HuH-7.5 (cell line): ENCODE results near the gene TSPAN14.
"Not testable (repeated sequence)": the region's sequence is repeated elsewhere in the genome, so short reads cannot be mapped to it uniquely, and the experiment has no call there.

Experiments
- DNase-seq: peaks from one replicate; pipeline ENCODE4 v3.0.0; 2011; ENCODE audit warnings: low spot score

Gene TSPAN14

DNA sequence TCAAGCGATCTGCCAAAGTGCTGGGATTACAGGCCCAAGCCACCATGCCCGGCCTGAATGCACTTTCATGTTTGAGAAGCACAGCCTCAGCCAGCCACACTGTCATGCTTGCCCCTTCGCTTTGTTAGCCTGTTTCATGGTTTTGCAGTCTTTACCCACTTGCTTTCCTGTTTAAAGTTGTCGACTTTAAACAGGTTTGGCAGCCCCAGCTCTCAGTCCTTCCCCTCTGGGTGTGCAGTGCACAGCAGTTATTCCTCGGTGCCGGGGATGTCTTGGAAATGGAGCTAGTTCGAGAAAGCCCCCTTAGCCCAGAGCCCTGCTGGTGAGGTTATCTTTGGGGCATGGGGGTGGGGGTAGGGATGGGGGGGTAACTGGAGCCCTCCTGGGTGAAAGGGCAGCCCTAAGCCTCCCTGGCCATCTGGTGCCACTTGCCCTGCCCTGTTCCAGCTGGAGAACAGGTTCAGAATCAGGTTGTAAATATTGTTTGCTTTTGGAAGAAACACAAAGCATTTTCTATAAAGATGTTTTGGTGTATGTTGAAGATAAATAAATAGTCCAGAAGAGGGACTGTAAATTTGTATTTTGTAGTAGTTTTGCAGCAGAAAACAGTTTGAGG lies 14.8 kb downstream of the TSPAN14 start:
- no peak for DNase-seq

DNA sequence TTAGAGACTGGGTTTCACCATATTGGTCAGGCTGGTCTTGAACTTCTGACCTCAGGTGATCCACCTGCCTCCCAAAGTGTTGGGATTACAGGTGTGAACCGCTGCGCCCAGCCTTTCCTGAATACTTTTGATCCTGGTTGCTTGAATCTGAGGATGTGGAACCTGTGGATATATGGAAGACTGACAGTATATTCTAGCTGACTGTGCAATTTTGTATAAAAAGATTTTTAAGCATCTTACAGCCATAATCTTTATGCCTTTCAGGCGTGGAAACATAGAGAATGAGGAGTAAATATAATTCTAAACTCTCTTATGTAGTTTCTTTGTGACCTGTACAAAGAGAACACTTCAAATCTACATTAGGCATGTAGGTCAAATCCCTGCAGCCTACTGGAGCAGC lies 16.2 kb downstream of the TSPAN14 start:
- no peak for DNase-seq

DNA sequence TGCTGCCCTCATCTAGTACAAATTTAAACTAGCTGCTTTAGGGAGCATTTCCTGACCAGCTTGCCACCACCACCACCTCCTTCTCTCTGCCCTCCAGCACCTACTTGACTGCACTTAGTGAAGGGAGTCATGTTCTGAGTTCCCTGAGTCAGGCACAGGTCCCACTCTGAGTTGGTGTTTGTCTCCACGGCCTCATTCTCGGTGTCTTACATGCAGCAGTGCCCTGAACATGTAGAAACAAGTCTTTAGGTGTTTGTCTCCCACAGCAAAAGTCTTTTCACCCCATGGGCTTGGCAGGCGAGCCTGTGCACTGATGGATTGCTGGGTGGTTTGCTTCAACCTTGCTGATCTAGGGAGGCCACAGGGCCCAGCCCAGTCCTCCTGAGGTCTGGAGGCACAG lies 16.9 kb downstream of the TSPAN14 start:
- no peak for DNase-seq

- no peak for DNase-seq
These were observed 17.7 kb downstream of the TSPAN14 start for GRCh38 chr10:80471715-80472233.

GRCh38 chr10:80472234-80473095 lies 18.4 kb downstream of the TSPAN14 start:
- DNase-seq: no peak

GRCh38 chr10:80473096-80473657 lies 19.1 kb downstream of the TSPAN14 start:
- DNase-seq: no peak

DNA sequence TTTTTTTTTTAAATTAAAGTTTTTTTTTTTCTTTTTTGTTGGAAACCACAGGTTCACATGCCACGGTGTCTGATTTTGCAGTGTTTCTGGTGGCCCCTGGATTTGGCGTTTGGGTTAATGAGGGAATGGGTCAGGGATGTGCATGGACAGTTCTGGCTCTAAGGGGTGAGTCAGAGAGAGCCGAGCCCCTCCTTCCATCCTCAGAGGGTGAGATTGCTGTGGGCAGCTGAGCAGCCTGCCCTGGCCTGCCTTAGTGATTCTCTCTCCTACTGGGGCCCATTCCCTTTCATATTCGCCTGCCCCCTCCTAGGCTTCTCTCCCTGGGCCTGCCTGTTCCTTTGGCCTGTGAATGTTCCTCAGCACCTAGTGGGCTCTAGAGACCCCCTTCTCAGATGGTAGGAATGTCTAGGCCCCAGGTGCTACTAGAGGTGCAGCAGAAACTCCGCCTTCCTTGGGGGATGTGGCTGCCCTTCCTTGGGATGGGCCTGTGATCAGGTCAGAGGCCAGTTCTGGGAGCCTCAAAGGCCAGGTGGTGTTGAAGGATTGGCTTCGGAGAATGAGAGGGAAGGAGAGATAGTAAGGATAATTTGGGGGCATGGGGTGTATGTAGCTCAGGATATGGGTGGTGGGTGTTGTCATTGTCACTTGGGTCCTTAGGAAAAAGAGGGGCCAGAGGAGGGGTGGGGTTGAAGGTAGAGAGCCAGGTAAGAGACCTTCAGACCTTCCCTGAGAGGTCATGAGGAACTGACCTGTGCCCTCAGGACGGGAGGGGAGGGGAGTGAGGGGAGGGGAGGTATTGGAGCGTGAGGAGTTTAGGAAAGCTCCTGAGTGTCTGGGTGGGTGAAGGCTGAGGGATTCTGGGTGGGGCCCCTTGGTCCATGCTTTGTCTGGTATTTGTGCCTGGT lies 19.8 kb downstream of the TSPAN14 start:
- DNase-seq: no peak

GRCh38 chr10:80474597-80474910 lies 20.4 kb downstream of the TSPAN14 start:
- DNase-seq: no peak

- no peak for DNase-seq
These were observed 20.8 kb downstream of the TSPAN14 start for GRCh38 chr10:80474941-80475340.

GRCh38 chr10:80475641-80476040 lies 21.5 kb downstream of the TSPAN14 start:
- DNase-seq: not testable (repeated sequence)

- no peak for DNase-seq
These were observed 22.6 kb downstream of the TSPAN14 start for GRCh38 chr10:80476685-80477084.

- DNase-seq: no peak
These were observed 23.7 kb downstream of the TSPAN14 start for GRCh38 chr10:80477813-80478212.

GRCh38 chr10:80480373-80480772 lies 26.3 kb downstream of the TSPAN14 start:
- DNase-seq: not testable (repeated sequence)

DNA sequence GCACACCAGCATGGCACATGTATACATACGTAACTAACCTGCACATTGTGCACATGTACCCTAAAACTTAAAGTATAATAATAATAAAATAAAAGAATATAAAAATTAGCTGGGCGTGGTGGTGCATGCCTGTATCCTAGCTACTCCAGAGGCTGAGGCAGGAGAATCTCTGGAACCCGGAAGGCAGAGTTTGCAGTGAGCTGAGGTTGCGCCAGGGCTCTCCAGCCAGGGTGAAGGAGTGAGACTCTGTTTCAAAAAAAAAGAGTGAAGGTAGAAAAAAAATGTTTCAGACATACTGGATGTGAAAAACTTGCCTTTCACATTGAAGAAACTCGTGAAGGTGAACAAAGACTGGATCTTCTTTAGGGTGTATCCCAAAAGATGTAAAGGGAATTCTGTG lies 26.7 kb downstream of the TSPAN14 start:
- no peak for DNase-seq

GRCh38 chr10:80484243-80484642 lies 30.1 kb downstream of the TSPAN14 start:
- no peak for DNase-seq

DNA sequence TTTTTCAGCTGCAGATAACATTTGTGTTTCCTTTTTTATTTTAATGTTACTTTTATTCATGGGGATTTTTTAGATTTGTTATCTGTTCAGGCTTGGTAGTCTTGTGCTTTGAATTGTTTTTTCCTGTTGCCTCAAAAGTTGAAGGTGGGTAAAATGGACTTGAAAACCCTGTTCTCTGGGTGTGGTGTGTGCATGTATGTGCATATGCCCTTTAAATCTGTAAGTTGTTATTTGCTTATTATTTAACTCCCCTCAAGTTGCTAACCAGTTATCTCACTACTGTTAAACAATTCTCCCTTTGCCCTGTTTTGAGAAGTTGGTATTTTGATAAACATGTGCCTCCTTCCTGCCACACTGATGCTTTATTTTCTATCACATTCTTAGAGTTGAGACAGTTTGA lies 30.6 kb downstream of the TSPAN14 start:
- no peak for DNase-seq

- DNase-seq: no peak
These were observed 31.2 kb downstream of the TSPAN14 start for GRCh38 chr10:80485076-80485945.

DNA sequence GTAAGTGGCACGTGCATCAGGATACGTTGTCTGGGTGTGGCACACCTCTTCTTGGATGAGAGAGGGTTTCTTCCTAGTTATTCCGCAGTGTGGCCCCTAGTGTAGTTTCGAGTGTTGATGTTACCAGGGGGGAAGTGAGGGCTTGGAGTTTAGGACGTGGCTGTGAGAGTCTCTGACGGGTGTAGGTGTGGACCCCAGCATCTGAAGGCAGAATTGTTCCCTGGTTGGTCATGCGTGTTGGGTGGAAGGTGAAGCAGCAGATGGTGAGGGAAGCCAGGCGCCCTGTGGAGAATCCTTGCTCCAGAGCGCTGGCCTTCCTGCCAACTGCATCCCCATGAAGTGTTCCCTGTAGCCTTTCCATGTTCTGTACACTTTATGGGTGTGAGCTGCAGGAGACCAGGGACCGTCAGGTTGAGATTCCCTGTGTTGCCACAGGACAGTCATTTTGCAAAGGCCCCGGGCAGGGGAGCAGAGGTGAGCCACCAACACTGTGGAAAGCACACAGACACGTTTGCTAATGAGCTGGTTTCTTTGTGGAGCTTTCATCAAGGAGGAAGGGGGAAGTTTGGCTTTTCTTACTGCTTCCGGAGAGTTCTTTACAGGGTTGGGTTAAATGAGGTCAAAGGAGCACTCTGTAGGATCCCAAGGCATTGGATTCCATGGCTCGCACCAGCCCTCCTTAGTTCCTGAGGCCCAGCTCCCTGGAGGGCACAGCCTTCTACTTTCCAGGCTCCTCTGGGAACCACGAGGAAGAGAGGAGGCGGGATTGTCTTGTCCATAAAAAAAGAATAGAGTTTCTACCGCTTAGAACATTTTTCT lies 32.0 kb downstream of the TSPAN14 start:
- DNase-seq: no peak

DNA sequence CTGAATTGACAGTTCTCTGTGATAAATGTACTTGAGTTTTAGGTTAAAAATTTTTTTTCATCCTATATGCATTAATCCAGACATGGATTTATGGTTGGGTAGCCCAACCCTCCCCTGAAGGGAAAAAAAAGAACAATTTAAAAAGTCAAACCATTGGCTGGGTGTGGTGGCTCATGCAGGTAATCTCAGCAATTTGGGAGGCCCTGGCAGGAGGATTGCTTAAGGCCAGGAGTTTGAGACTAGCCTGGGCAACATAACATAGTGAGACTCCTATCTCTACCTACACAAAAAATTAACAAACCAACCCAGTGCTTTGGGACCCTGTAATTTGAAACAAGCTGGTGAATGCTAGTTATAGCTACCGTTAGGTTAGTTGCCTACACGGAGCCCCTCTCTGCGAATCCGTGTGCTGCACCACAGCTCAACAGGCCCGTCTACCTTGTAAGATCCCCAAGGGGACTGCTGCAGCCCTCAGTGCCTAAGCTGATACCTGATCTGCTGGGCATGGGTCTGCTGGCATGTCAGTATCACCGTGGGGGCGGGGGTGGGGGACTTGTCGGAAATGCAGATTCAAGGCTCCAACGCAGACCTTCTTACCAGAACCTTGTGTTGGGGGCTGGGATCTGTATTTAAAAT lies 32.8 kb downstream of the TSPAN14 start:
- DNase-seq: no peak

DNA sequence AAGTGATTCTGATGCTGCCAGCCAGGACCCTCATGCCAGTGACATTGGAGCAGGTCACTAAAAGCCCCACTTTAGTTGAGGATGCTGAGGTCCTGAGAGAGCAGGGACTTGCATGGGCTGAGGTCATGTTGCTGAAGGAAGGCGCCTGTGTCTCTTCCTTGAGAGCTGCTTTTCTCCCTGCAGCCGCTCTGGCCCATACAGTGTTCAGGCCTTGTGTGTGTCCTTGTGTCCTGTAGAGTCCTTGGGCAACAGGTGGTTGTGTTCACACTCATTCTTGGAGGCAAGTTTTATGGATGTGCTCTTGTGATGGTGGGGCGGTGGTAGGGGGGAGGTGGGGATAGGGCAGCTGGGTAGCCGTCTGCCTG lies 33.3 kb downstream of the TSPAN14 start:
- no peak for DNase-seq
